Retinal pigment epithelial cell (primary cell): ENCODE measurements around the gene TLX1.

Experiments used
- DNase-seq: peaks from one replicate; pipeline ENCODE4 v3.0.0-alpha.2; 2010; ENCODE audit warnings: low read depth
- H3K4me3 ChIP-seq: 2 replicates; pipeline ENCODE4 v1.5.1; 2011; ENCODE audit warnings: mild to moderate bottlenecking, low read length, control low read depth, moderate library complexity
- TF ChIP-seq, protein P1 (sequence below): conservative IDR thresholded peaks from 2 replicates; pipeline ENCODE4 v1.5.1; 2011; ENCODE audit warnings: low read depth, low read length, control low read depth, inconsistent platforms

TLX1 gene

GRCh38 chr10:101111547-101111946 is 19.6 kb upstream of the TLX1 start:
- TF ChIP-seq, protein P1, sequence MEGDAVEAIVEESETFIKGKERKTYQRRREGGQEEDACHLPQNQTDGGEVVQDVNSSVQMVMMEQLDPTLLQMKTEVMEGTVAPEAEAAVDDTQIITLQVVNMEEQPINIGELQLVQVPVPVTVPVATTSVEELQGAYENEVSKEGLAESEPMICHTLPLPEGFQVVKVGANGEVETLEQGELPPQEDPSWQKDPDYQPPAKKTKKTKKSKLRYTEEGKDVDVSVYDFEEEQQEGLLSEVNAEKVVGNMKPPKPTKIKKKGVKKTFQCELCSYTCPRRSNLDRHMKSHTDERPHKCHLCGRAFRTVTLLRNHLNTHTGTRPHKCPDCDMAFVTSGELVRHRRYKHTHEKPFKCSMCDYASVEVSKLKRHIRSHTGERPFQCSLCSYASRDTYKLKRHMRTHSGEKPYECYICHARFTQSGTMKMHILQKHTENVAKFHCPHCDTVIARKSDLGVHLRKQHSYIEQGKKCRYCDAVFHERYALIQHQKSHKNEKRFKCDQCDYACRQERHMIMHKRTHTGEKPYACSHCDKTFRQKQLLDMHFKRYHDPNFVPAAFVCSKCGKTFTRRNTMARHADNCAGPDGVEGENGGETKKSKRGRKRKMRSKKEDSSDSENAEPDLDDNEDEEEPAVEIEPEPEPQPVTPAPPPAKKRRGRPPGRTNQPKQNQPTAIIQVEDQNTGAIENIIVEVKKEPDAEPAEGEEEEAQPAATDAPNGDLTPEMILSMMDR: no peak
- no peak for DNase-seq
- no peak overlapping the region for H3K4me3 ChIP-seq

DNA sequence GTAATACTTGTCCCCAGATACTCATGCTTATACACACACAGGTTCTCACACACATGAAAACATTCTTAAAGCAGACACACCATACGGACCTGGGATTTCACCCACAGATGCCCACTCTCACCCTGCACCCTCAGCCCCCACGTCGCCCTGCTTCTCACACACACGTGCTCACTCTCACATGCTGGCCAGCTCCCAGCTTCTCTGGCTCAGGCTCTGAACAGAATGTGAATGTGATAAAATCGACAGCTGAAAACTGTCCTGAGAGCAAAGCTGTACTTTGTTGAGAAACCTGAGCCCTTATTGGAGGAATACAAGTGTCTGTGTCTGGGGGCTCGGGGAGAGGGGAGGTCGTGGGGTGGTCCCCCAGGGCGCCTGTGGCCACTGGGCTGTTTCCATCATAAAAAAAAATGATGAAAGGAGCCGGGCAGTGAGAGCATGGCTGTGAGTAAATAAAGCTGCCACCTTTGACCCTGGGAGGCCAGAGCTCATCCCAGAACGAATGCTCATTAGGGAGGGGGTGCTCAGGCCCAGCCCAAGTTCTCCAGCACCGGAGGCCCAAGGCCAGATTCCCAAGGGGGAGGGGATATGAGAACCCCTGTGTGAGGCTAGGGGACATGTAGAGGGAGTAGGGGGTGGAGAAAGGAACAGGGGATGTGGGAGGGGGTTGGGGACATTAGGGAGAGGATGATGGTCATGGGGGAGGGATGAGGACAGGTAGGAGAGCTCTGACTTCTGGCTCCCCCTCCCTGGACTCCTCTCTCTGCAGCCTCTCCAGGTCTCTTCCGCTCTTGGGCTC is 18.1 kb upstream of the TLX1 start:
- no peak for DNase-seq
- TF ChIP-seq, protein P1: no peak
- no peak overlapping the region for H3K4me3 ChIP-seq

DNA sequence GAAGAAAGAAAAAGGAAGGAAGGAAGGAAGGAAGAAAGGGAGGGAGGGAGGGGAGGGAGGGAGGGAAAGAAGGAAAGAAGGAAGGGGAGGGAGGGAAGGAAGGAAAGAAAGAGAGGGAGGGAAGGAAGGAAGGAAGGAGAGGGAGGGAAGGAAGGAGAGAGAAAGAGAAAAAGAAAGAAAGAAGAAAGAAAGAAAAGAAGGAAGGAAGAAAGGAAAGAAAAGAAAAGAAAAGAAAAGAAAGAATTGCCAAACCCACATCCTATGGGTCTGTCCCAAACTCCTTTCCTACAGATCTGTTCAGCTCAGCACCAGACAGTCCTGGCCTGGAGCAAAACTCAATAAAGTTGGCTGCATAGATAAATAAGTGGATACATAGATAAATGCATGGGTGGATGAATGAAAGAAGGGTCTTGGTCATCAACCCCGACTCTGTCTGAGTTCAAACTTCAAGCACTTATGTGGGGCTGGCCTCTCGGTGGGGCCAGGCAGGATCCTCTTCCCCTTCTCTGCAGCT is 17.2 kb upstream of the TLX1 start:
- no peak for DNase-seq
- TF ChIP-seq, protein P1: no peak

DNA sequence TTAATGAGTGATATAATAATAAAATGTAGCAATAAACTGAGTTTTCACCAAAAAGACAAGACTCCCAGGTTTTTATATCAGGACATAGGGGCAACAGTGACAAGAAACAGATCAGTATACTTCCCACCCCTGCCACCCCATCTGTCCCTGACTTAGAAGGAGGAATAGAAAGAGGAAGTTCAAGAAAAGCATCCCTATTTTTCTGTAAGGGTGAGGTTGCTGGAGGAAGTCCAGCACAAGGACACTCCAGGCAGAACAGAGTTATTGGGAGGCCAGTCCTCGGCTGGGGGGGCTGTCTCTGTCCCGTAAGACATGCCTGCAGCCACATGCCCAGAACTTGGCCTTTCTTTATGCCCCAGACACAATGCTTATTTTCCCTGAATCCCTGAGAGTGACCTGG is 16.5 kb upstream of the TLX1 start:
- no peak for DNase-seq
- no peak overlapping the region for H3K4me3 ChIP-seq
- TF ChIP-seq, protein P1: no peak

More for the DNA sequence above, 17.2 kb upstream of the TLX1 start:
- no peak overlapping the region for H3K4me3 ChIP-seq

- H3K4me3 ChIP-seq: no peak overlapping the region
- no peak for DNase-seq
- TF ChIP-seq, protein P1: no peak
These were observed 14.3 kb upstream of the TLX1 start for GRCh38 chr10:101116754-101117153.

DNA sequence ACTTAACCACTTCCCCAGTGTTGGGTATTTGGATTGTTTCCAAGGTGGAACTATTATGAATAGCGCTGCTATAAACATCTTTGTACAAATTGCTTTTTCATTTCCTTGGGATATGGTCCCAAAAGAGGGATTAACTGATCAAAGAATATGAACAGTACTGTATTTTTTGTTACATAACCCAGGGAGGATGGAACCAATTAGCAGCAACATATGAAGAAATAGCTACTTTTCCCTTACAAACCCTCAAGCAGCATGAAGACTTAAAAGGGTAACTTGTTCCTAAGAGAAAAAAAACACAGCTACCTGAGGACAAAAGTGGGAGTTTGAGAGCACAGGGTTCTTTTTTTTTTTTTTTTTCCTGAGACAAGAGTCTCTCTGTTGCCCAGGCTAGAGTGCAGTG is 13.1 kb upstream of the TLX1 start:
- H3K4me3 ChIP-seq: no peak overlapping the region
- no peak for DNase-seq
- TF ChIP-seq, protein P1: no peak

GRCh38 chr10:101120520-101120883 is 10.6 kb upstream of the TLX1 start:
- no peak for DNase-seq
- no peak overlapping the region for H3K4me3 ChIP-seq
- TF ChIP-seq, protein P1: no peak
